Panc1 (cell line): Measurements from ENCODE around the gene HSPA13. TPM values are rescaled to one million over a fixed set of nuclear protein-coding genes. Genes with fewer than 3 reads are reported as not detected.

Experiments
- ATAC-seq: fragments of 200-7000 bp; cut with Tn5 transposase; 2 replicates; pipeline ENCODE4 v1.9.1; 2020; ENCODE audit warnings: mild to moderate bottlenecking, moderate library complexity
- BruUV-seq: library from RNA; stranded (reverse); fragments of 400-500 nt; replicated peaks from 2 replicates; lab custom pipeline; 2021; lab: Mats Ljungman, UMichigan
- CTCF ChIA-PET: fragments of 300-600 bp; sonication (Branson Sonifier 250); formaldehyde crosslinking; loops from one replicate; lab custom pipeline; 2022; ENCODE audit warnings: antibody characterized with exemption; lab: Charles Lee
- POLR2A ChIA-PET: fragments of 300-600 bp; sonication (Branson Sonifier 250); formaldehyde crosslinking; loops from one replicate; lab custom pipeline; 2022; ENCODE audit warnings: antibody characterized with exemption; lab: Charles Lee
- DNase-seq: peaks from one replicate; pipeline ENCODE4 v3.0.0-alpha.2; 2010; ENCODE audit warnings: low read depth, low spot score
- H3K27ac ChIP-seq: 2 replicates; pipeline ENCODE4 v1.5.1; 2011; ENCODE audit warnings: mild to moderate bottlenecking, low read length, inconsistent platforms
- H3K27me3 ChIP-seq: fragments of 200-500 bp; sonication (Bioruptor generic); 2 replicates; pipeline ENCODE4 v1.6.0; 2014; ENCODE audit warnings: low read length, inconsistent platforms; ENCODE audit not compliant: control insufficient read depth, insufficient read depth
- H3K36me3 ChIP-seq: fragments of 200-500 bp; sonication (Bioruptor generic); 2 replicates; pipeline ENCODE4 v1.5.1; 2014; ENCODE audit warnings: inconsistent platforms, mild to moderate bottlenecking, low read length, moderate library complexity; ENCODE audit not compliant: control insufficient read depth, insufficient read depth
- H3K4me1 ChIP-seq: 2 replicates; pipeline ENCODE4 v1.5.1; 2011; ENCODE audit warnings: inconsistent platforms, mild to moderate bottlenecking, low read length, moderate library complexity; ENCODE audit not compliant: control insufficient read depth, insufficient read depth
- H3K4me3 ChIP-seq, 2 experiments: 2 replicates each; pipeline ENCODE4 v1.5.1; 2011 to 2012; ENCODE audit warnings: low read depth in 2 of 2, low read length in 2 of 2, mild to moderate bottlenecking in 2 of 2, inconsistent platforms in 1 of 2, moderate library complexity in 1 of 2
- H3K9me3 ChIP-seq: fragments of 200-500 bp; sonication (Bioruptor generic); 2 replicates; pipeline ENCODE4 v1.5.1; 2014; ENCODE audit warnings: low read depth, mild to moderate bottlenecking, inconsistent platforms, low read length, moderate library complexity; ENCODE audit not compliant: control insufficient read depth, insufficient read depth
- POLR2AphosphoS5 ChIP-seq: IDR thresholded peaks from 2 replicates; pipeline ENCODE4 v1.6.1; 2012; ENCODE audit warnings: mild to moderate bottlenecking, low read depth, low read length, moderate library complexity
- REST ChIP-seq, 2 experiments: IDR thresholded peaks; 2 replicates each; pipeline ENCODE4 v1.6.1; 2011 to 2012; ENCODE audit warnings: low read depth in 2 of 2, control low read depth in 1 of 2, low read length in 1 of 2, mild to moderate bottlenecking in 1 of 2, moderate library complexity in 1 of 2; ENCODE audit not compliant: insufficient read depth in 1 of 2
- SIN3A ChIP-seq: IDR thresholded peaks from 2 replicates; pipeline ENCODE4 v1.6.1; 2012; ENCODE audit warnings: low read depth, mild to moderate bottlenecking, low read length, moderate library complexity, borderline replicate concordance; ENCODE audit not compliant: insufficient read depth
- TCF7L2 ChIP-seq: IDR thresholded peaks from 2 replicates; pipeline ENCODE4 v1.6.1; 2011; ENCODE audit warnings: mild to moderate bottlenecking, low read depth, low read length, inconsistent platforms
- in situ Hi-C: cut with HindIII; loops from 2 replicates; pipeline ENCODE4 v1.10.0; 2016; ENCODE audit warnings: low sequenced_read_pairs, low pct_unique_long_range_greater_than_20kb
- intact Hi-C: fragments of 100-400 bp; cut with micrococcal nuclease; formaldehyde crosslinking; loops from one replicate; pipeline ENCODE4 v1.10.0; 2022; ENCODE audit not compliant: unreplicated experiment
- total RNA-seq: library from RNA; stranded (reverse); gene quantifications from one replicate; pipeline ENCODE4 v1.2.1, GENCODE V29; 2021; ENCODE audit not compliant: unreplicated experiment
- TF ChIP-seq, protein P1 (sequence below): fragments of 450-650 bp; IDR thresholded peaks from 2 replicates; pipeline ENCODE4 v1.5.1; 2017; ENCODE audit warnings: mild to moderate bottlenecking

HSPA13 gene
- total RNA-seq, 1 experiment from 2014 or later: 30.1 TPM

DNA sequence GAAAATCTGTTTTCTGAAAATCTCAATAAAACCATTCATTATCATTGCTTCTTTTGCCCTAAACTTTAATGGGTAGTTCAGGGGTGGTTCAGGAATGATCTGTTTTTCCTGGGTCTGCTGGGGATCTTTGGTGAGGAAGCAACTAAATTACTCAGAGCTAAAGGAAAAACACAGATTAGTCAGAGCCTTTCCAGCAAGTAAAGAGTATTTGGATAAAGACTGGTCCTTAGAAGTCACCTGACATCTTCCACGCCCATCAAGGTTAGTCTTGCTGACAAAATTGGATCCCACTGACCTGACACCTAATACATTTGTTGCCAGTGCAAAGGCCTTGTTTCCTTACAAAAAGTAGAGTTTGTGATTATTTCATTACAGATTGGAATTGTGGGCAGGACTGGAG, 24.2 kb downstream of the HSPA13 start:
- in situ Hi-C loops: no loop called here
- BruUV-seq: no TSS peak
- H3K9me3 ChIP-seq: no peaks in the 10 kb centered on the region
- H3K4me1 ChIP-seq: no peaks in the 10 kb centered on the region
- no peak for DNase-seq
- no peaks in the 10 kb centered on the region for H3K36me3 ChIP-seq
- TF ChIP-seq POLR2AphosphoS5 (no peak), REST (IDR thresholded peaks at IDR 0.05; ENCODE audit: insufficient read depth in 1 of 2, low read depth in 2 of 2, low read length in 1 of 2) (no peak), SIN3A (no peak), TCF7L2 (no peak)
- TF ChIP-seq, protein P1, sequence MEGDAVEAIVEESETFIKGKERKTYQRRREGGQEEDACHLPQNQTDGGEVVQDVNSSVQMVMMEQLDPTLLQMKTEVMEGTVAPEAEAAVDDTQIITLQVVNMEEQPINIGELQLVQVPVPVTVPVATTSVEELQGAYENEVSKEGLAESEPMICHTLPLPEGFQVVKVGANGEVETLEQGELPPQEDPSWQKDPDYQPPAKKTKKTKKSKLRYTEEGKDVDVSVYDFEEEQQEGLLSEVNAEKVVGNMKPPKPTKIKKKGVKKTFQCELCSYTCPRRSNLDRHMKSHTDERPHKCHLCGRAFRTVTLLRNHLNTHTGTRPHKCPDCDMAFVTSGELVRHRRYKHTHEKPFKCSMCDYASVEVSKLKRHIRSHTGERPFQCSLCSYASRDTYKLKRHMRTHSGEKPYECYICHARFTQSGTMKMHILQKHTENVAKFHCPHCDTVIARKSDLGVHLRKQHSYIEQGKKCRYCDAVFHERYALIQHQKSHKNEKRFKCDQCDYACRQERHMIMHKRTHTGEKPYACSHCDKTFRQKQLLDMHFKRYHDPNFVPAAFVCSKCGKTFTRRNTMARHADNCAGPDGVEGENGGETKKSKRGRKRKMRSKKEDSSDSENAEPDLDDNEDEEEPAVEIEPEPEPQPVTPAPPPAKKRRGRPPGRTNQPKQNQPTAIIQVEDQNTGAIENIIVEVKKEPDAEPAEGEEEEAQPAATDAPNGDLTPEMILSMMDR: no peak
- POLR2A ChIA-PET: no interaction called here
- CTCF ChIA-PET: no interaction called here
- intact Hi-C loops: no loop called here
- H3K27ac ChIP-seq: no peak overlapping the region
- no peak overlapping the region for H3K4me3 ChIP-seq
- no peaks in the 10 kb centered on the region; the same call in 1 of the 2 replicates for H3K27me3 ChIP-seq
- ATAC-seq: no peak

DNA sequence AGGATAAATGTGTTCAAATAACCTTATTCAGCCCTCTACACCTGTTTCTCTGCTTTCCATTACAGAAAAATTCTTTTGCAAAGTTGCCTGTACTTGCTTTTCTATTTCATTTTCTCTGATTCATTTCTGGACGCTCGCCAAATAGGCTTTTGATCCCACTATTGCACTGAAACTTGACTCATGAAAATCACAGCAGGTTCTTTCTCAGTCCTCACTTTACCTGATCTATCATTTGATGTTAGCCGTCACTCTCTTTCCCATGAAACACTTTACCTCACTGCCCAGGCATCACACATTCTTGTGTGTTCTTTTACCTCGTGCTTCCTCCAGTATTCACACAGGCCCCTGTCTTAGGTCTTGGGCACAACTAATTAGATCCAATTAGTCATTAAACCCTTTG, 26.2 kb downstream of the HSPA13 start:
- DNase-seq (no peak), ATAC-seq (no peak)
- Histone ChIP-seq H3K27me3 (no peaks in the 10 kb centered on the region; the same call in 1 of the 2 replicates), H3K36me3 (no peaks in the 10 kb centered on the region), H3K4me3 (no peak overlapping the region), H3K4me1 (no peaks in the 10 kb centered on the region), H3K27ac (no peak overlapping the region), H3K9me3 (no peaks in the 10 kb centered on the region)
- TF ChIP-seq, protein P1: no peak
- TF ChIP-seq SIN3A (no peak), REST (IDR thresholded peaks at IDR 0.05; ENCODE audit: insufficient read depth in 1 of 2, low read depth in 2 of 2, low read length in 1 of 2) (no peak), TCF7L2 (no peak), POLR2AphosphoS5 (no peak)
- intact Hi-C loops: no loop called here
- ChIA-PET CTCF (no interaction called here), POLR2A (no interaction called here)
- BruUV-seq: no TSS peak
- in situ Hi-C loops: no loop called here
